Measurements from ENCODE around the gene GDAP1L1.

The GDAP1L1 gene

GRCh38 chr20:44256961-44257360 is 9.9 kb downstream of the GDAP1L1 start:
- no peaks in the 10 kb centered on the region for H3K27me3 ChIP-seq (ENCODE audit: insufficient read depth, low read length)
- H3K9ac ChIP-seq (ENCODE audit: low read depth, low read length) = no peak overlapping the region
- H3K27ac ChIP-seq (ENCODE audit: low read depth, low read length) = no peak overlapping the region
- no peak overlapping the region for H3K4me3 ChIP-seq (ENCODE audit: low read length)
- no peaks in the 10 kb centered on the region for H3K36me3 ChIP-seq (ENCODE audit: insufficient read depth, low read length)
- 93% methylated on average over 21 of the region's 21 CpGs for WGBS
- no peaks in the 10 kb centered on the region for H3K4me1 ChIP-seq (ENCODE audit: insufficient read depth, low read length)
- no peaks in the 10 kb centered on the region for H3K9me3 ChIP-seq (ENCODE audit: insufficient read depth, low read depth, low read length)

GRCh38 chr20:44258226-44258890 is 11.2 kb downstream of the GDAP1L1 start:
- no peak overlapping the region for H3K9ac ChIP-seq (ENCODE audit: low read depth, low read length)

DNA sequence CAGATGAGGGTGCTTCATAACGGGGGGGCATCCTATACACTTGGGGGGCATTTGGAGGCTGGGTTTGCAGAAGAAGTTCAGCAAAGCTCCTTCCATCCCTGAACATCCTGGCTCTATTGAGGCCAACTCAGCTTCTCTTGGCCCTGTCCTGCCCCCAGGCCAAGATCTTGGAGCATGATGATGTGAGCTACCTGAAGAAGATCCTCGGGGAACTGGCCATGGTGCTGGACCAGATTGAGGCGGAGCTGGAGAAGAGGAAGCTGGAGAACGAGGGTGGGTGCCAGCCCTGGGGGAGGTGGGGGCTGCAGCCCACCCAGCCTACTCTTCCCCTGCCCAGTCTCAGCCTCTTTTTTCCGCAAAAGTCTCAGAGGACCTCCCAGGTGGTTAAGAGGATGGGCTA is 17.2 kb downstream of the GDAP1L1 start:
- H3K4me3 ChIP-seq (ENCODE audit: low read length) = no peak overlapping the region
- no peak overlapping the region for H3K9ac ChIP-seq (ENCODE audit: low read depth, low read length)
- H3K36me3 ChIP-seq (ENCODE audit: insufficient read depth, low read length) = no peaks in the 10 kb centered on the region
- 63% methylated on average over 4 of the region's 5 CpGs for WGBS
- H3K4me1 ChIP-seq (ENCODE audit: insufficient read depth, low read length) = no peaks in the 10 kb centered on the region
- no peaks in the 10 kb centered on the region for H3K27me3 ChIP-seq (ENCODE audit: insufficient read depth, low read length)
- H3K27ac ChIP-seq (ENCODE audit: low read depth, low read length) = no peak overlapping the region
- H3K9me3 ChIP-seq (ENCODE audit: insufficient read depth, low read depth, low read length) = no peaks in the 10 kb centered on the region

More at GRCh38 chr20:44258226-44258890, 11.2 kb downstream of the GDAP1L1 start:
- no peaks in the 10 kb centered on the region for H3K36me3 ChIP-seq (ENCODE audit: insufficient read depth, low read length)
- no peaks in the 10 kb centered on the region for H3K4me1 ChIP-seq (ENCODE audit: insufficient read depth, low read length)
- WGBS = 88% methylated on average over 28 of the region's 28 CpGs
- no peaks in the 10 kb centered on the region for H3K27me3 ChIP-seq (ENCODE audit: insufficient read depth, low read length)
- H3K9me3 ChIP-seq (ENCODE audit: insufficient read depth, low read depth, low read length) = no peaks in the 10 kb centered on the region
- no peak overlapping the region for H3K4me3 ChIP-seq (ENCODE audit: low read length)
- H3K27ac ChIP-seq (ENCODE audit: low read depth, low read length) = no peak overlapping the region

DNA sequence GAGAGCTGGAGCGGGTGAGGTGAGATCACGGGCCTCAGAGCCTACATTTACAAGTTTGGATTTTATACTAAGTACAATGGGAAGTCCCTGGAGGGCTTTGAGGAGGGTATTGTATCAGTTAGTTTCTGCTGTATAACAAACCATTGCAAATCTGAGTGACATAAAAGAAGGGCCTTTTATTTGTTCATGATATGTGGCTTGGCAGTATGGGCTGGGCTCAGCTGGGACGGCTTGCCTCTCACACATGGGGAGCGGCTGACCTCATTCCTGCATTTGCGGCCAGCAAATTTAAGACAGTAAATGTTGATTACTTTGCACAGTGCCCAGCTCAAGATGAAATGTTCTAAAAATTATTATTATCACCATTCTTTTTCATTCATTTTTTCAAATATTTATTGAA is 21.7 kb downstream of the GDAP1L1 start:
- Histone ChIP-seq H3K9ac (ENCODE audit: low read depth, low read length) (no peak overlapping the region), H3K36me3 (ENCODE audit: insufficient read depth, low read length) (no peaks in the 10 kb centered on the region), H3K4me1 (ENCODE audit: insufficient read depth, low read length) (0 out of 2 replicates have a peak, but pooled peaks cover 2% of the 10 kb centered on the region), H3K9me3 (ENCODE audit: insufficient read depth, low read depth, low read length) (no peaks in the 10 kb centered on the region), H3K27ac (ENCODE audit: low read depth, low read length) (no peak overlapping the region), H3K4me3 (ENCODE audit: low read length) (no peak overlapping the region), H3K27me3 (ENCODE audit: insufficient read depth, low read length) (no peaks in the 10 kb centered on the region)
- 91% methylated on average over 5 of the region's 5 CpGs for WGBS

- no peaks in the 10 kb centered on the region for H3K9me3 ChIP-seq (ENCODE audit: insufficient read depth, low read depth, low read length)
- whole genome bisulfite sequencing = 46% methylated on average over 14 of the region's 14 CpGs
- H3K27me3 ChIP-seq (ENCODE audit: insufficient read depth, low read length) = no peaks in the 10 kb centered on the region
- 0 out of 2 replicates have a peak, but pooled peaks cover 2% of the 10 kb centered on the region for H3K4me1 ChIP-seq (ENCODE audit: insufficient read depth, low read length)
- no peak overlapping the region for H3K9ac ChIP-seq (ENCODE audit: low read depth, low read length)
- no peak overlapping the region for H3K4me3 ChIP-seq (ENCODE audit: low read length)
- no peaks in the 10 kb centered on the region for H3K36me3 ChIP-seq (ENCODE audit: insufficient read depth, low read length)
- H3K27ac ChIP-seq (ENCODE audit: low read depth, low read length) = no peak overlapping the region
Observed at GRCh38 chr20:44271915-44272663, 25.0 kb downstream of the GDAP1L1 start.

DNA sequence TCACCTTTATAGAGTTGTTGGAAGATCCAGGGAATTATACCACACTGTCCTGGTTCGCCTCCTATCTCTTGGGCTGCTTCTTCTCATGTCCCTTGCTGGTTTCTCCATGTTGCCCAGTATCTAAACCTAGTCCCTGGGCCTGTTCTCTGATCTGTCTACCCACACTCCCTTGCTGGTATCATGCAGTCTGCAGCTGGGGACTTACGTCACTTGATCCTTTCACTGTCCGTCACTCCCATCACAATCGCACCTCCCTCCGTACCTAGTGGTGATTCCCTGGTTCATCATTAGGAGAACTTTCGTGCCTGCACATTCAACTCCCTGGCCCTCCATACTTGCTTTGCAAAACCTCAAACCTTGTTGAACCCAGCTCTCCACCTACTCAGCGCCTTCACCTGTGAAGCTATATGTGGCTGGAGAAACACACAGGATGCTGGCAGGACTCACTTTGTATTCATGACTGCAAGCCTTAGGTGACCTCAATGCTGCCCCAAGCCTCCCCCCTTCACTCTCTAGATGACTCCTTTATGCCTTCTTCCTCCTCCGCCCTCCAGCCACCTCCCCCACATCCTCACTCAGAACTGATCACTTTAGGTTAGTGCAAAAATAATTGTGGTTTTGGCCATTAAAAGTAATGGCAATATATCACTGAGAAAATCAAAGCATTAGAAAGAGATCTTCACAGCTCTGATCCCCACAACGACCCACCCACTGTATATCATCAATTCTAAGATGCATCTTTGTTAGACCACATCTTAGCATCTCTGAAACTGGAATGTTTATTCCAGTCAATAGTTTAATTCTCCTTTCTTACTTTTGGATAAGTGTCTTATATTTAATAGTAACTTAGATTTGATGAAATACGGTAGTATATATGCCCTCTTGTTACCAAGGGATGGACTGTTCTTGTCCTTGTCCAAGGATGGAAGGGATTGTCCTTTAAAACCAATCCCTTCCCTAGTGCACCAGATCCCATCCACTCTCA is 26.4 kb downstream of the GDAP1L1 start:
- no peaks in the 10 kb centered on the region for H3K9me3 ChIP-seq (ENCODE audit: insufficient read depth, low read depth, low read length)
- H3K4me1 ChIP-seq (ENCODE audit: insufficient read depth, low read length) = 0 out of 2 replicates have a peak, but pooled peaks cover 2% of the 10 kb centered on the region
- H3K4me3 ChIP-seq (ENCODE audit: low read length) = no peak overlapping the region
- H3K27ac ChIP-seq (ENCODE audit: low read depth, low read length) = no peak overlapping the region
- no peak overlapping the region for H3K9ac ChIP-seq (ENCODE audit: low read depth, low read length)
- 90% methylated on average over 9 of the region's 10 CpGs for WGBS
- no peaks in the 10 kb centered on the region for H3K27me3 ChIP-seq (ENCODE audit: insufficient read depth, low read length)
- no peaks in the 10 kb centered on the region for H3K36me3 ChIP-seq (ENCODE audit: insufficient read depth, low read length)

- no peak overlapping the region for H3K27ac ChIP-seq (ENCODE audit: low read depth, low read length)
Observed at GRCh38 chr20:44274303-44275017, 27.4 kb downstream of the GDAP1L1 start.

GRCh38 chr20:44279228-44279627 is 32.1 kb downstream of the GDAP1L1 start:
- WGBS = 96% methylated on average over 11 of the region's 11 CpGs
- Histone ChIP-seq H3K27ac (ENCODE audit: low read depth, low read length) (no peak overlapping the region), H3K9me3 (ENCODE audit: insufficient read depth, low read depth, low read length) (no peaks in the 10 kb centered on the region), H3K4me3 (ENCODE audit: low read length) (no peak overlapping the region), H3K27me3 (ENCODE audit: insufficient read depth, low read length) (no peaks in the 10 kb centered on the region), H3K36me3 (ENCODE audit: insufficient read depth, low read length) (no peaks in the 10 kb centered on the region), H3K9ac (ENCODE audit: low read depth, low read length) (no peak overlapping the region), H3K4me1 (ENCODE audit: insufficient read depth, low read length) (no peaks in the 10 kb centered on the region)

More at GRCh38 chr20:44274303-44275017, 27.4 kb downstream of the GDAP1L1 start:
- Histone ChIP-seq H3K27me3 (ENCODE audit: insufficient read depth, low read length) (no peaks in the 10 kb centered on the region), H3K9me3 (ENCODE audit: insufficient read depth, low read depth, low read length) (no peaks in the 10 kb centered on the region), H3K36me3 (ENCODE audit: insufficient read depth, low read length) (no peaks in the 10 kb centered on the region), H3K4me3 (ENCODE audit: low read length) (no peak overlapping the region), H3K9ac (ENCODE audit: low read depth, low read length) (no peak overlapping the region), H3K4me1 (ENCODE audit: insufficient read depth, low read length) (0 out of 2 replicates have a peak, but pooled peaks cover 2% of the 10 kb centered on the region)
- 89% methylated on average over 10 of the region's 11 CpGs for WGBS

- 85% methylated on average over 1 of the region's 2 CpGs for WGBS
- Histone ChIP-seq H3K4me1 (ENCODE audit: insufficient read depth, low read length) (no peaks in the 10 kb centered on the region), H3K9ac (ENCODE audit: low read depth, low read length) (no peak overlapping the region), H3K4me3 (ENCODE audit: low read length) (no peak overlapping the region), H3K36me3 (ENCODE audit: insufficient read depth, low read length) (no peaks in the 10 kb centered on the region), H3K27me3 (ENCODE audit: insufficient read depth, low read length) (no peaks in the 10 kb centered on the region), H3K9me3 (ENCODE audit: insufficient read depth, low read depth, low read length) (no peaks in the 10 kb centered on the region), H3K27ac (ENCODE audit: low read depth, low read length) (no peak overlapping the region)
Observed at GRCh38 chr20:44280387-44280786, 33.3 kb downstream of the GDAP1L1 start.

- no peaks in the 10 kb centered on the region for H3K27me3 ChIP-seq (ENCODE audit: insufficient read depth, low read length)
- H3K4me3 ChIP-seq (ENCODE audit: low read length) = no peak overlapping the region
- H3K27ac ChIP-seq (ENCODE audit: low read depth, low read length) = no peak overlapping the region
- 84% methylated on average over 3 of the region's 3 CpGs for WGBS
- H3K36me3 ChIP-seq (ENCODE audit: insufficient read depth, low read length) = no peaks in the 10 kb centered on the region
- no peak overlapping the region for H3K9ac ChIP-seq (ENCODE audit: low read depth, low read length)
- no peaks in the 10 kb centered on the region for H3K4me1 ChIP-seq (ENCODE audit: insufficient read depth, low read length)
- H3K9me3 ChIP-seq (ENCODE audit: insufficient read depth, low read depth, low read length) = no peaks in the 10 kb centered on the region
Observed at GRCh38 chr20:44282192-44282591, 35.1 kb downstream of the GDAP1L1 start.
